Epithelial cell of proximal tubule (primary cell): ENCODE measurements around the gene ERICH3. TPM values are rescaled to one million over a fixed set of nuclear protein-coding genes. Genes with fewer than 3 reads are reported as not detected.

Experiments
- DNase-seq: peaks from one replicate; pipeline ENCODE4 v3.0.0-alpha.2; 2011; ENCODE audit warnings: low read depth
- H3K4me3 ChIP-seq: 2 replicates; pipeline ENCODE4 v1.5.1; 2011; ENCODE audit warnings: low read depth, mild to moderate bottlenecking, low read length
- CTCF ChIP-seq: conservative IDR thresholded peaks from 2 replicates; pipeline ENCODE4 v1.5.1; 2012; ENCODE audit warnings: low read depth, mild to moderate bottlenecking, low read length
- total RNA-seq: library from RNA; depleted of rRNA; stranded (reverse); fragments of >200 nt; gene quantifications from 2 replicates; pipeline ENCODE4 v1.2.3, GENCODE V29; 2015

The ERICH3 gene
- total RNA-seq, 1 donor from 2014 or later = not detected

DNA sequence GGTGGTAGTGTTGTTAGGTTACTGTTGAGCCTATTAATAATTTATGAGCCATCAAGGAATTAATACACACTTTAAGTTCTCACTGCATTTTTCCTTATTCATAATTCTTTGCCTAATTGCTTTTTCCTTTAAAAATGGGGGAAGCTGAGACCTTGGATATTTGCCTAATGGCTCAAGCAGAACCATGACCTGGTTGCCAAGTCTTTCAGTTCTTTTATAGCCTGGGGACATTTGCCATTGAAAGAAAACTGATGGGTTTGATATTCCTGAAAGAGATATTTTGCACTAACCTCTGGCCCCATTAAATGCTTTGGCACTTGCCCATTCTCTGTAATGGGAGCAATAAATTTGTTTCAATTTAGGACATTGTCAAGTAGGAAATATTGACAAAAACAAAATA lies 142.7 kb downstream of the ERICH3 start:
- no peak for TF ChIP-seq CTCF
- no peak overlapping the region for H3K4me3 ChIP-seq
- no peak for DNase-seq

DNA sequence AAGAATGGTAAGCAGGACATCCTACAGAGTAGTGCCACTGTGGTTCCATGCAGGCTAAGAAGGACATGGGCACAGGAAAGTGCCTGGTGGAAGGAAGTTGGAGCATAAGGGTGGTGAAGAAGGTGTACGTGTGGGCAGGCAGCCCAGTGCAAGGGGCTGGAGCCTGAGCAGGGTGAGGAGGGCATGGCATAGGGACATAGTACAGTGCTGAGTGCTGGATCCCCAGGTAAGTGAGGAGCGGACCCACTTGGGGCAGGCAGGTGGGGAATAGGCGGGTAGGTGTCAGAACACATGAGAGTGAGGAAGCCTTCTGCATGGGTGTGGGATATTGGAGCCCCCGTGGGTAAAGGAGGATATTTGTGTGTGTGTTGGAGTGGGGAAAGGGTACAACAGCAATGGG lies 145.5 kb downstream of the ERICH3 start:
- H3K4me3 ChIP-seq = no peak overlapping the region
- DNase-seq = no peak
- TF ChIP-seq CTCF = no peak

DNA sequence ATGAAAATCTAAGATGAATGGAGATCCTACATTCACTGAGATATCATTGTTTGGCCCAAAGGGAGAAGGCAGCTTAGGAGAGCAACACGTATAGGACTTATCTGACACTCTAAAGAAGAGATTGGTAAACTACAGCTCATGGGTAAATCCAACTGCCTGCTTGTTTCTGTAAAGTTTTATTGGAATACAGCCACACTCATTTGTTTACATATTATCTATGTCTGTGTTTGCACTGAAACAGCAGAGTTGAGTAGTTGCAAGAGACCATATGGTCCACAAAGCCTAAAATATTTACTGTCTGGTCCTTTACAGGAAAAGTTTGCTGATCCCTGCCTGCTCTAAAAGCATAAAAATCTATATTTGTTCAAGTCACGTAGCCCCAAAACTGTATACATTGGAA lies 146.9 kb downstream of the ERICH3 start:
- no peak overlapping the region for H3K4me3 ChIP-seq
- TF ChIP-seq CTCF = no peak
- DNase-seq = no peak

- no peak for TF ChIP-seq CTCF
- H3K4me3 ChIP-seq = no peak overlapping the region
- DNase-seq = no peak
These were observed 149.6 kb downstream of the ERICH3 start for GRCh38 chr1:74523873-74524480.

DNA sequence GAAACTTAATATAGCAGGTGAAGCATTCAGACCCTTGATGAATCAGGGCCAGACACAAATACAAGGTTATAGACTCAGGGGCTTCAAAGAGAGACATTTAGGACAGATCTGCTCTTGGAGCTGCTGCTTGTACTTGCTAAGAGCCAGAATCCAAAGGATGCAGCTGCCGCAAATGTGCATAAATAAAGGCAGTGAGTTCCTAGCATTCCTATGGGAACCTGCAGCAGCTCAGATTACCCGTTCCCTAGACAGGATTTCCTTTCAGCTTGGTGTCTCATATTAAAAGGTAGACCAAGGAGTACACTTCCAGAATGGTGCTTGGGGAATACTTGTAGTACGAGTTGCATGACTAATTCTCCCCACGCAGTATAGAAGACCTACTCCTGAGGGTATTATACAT lies 151.4 kb downstream of the ERICH3 start:
- H3K4me3 ChIP-seq = no peak overlapping the region
- TF ChIP-seq CTCF = no peak
- DNase-seq = no peak

Other genes with a start within 250 kb of the ERICH3 start
- gene LRRC53, start 161.2 kb downstream of the ERICH3 start, total RNA-seq = not detected in 2 replicates
- gene CRYZ, start 59.3 kb upstream of the ERICH3 start, total RNA-seq = 107 and 192 TPM in 2 replicates
- 11.4 and 12.9 TPM in 2 replicates for gene TYW3, start 59.4 kb upstream of the ERICH3 start, total RNA-seq